Measurements from ENCODE around the gene IFT80. TPM values are rescaled to one million over a fixed set of nuclear protein-coding genes. Genes with fewer than 3 reads are reported as not detected.

The IFT80 gene
- total RNA-seq, 1 donor from 2014 or later = 10.2 TPM

DNA sequence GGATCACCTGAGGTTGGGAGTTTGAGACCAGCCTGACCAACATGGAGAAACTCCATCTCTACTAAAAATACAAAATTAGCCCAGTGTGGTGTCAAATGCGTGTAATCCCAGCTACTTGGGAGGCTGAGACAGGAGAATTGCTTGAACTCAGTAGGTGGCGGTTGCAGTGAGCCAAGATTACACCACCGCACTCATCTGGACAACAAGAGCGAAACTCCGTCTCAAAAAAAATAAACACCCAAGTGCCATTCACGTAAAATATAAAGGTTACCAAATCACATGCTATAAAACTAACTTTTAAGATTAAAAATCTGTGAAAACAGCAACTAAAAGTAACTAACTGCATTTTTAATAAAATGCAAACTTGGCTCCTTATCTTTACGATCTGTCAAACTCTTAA lies 41.7 kb upstream of the IFT80 start:
- Histone ChIP-seq H3K4me3 (no peak overlapping the region), H3K27ac (no peak overlapping the region), H3K9me3 (no peaks in the 10 kb centered on the region), H3K27me3 (no peaks in the 10 kb centered on the region), H3K4me1 (no peaks in the 10 kb centered on the region), H3K36me3 (no peaks in the 10 kb centered on the region)
- TF ChIP-seq, protein P1, sequence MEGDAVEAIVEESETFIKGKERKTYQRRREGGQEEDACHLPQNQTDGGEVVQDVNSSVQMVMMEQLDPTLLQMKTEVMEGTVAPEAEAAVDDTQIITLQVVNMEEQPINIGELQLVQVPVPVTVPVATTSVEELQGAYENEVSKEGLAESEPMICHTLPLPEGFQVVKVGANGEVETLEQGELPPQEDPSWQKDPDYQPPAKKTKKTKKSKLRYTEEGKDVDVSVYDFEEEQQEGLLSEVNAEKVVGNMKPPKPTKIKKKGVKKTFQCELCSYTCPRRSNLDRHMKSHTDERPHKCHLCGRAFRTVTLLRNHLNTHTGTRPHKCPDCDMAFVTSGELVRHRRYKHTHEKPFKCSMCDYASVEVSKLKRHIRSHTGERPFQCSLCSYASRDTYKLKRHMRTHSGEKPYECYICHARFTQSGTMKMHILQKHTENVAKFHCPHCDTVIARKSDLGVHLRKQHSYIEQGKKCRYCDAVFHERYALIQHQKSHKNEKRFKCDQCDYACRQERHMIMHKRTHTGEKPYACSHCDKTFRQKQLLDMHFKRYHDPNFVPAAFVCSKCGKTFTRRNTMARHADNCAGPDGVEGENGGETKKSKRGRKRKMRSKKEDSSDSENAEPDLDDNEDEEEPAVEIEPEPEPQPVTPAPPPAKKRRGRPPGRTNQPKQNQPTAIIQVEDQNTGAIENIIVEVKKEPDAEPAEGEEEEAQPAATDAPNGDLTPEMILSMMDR (IDR thresholded peaks at IDR 0.05) = no peak
- no peak for DNase-seq (ENCODE audit: low spot score in 2 of 2)
- intact Hi-C loops (cut with DNase I) = no loop called here

DNA sequence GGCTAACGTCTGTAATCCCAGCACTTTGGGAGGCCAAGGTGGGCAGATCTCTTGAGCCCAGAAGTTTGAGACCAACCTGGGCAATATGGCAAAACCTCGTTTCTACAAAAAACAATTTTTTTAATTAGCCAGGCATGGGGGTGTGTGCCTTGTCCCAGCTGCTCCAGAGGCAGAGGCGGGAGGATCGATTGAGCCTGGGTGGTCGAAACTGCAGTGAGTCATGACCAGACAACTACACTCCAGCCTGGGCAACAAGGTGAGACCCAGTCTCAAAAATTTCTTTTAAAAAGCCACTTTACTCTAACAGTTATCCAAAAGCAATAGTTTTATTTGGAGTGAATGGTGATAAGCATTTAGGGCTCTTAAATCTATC lies 38.0 kb upstream of the IFT80 start:
- Histone ChIP-seq H3K9me3 (no peaks in the 10 kb centered on the region), H3K27me3 (no peaks in the 10 kb centered on the region), H3K4me1 (no peaks in the 10 kb centered on the region), H3K4me3 (no peak overlapping the region), H3K36me3 (peaks cover 13 to 16% of the 10 kb centered on the region in 2 donors), H3K27ac (no peak overlapping the region)
- intact Hi-C loops (cut with DNase I) = no loop called here
- TF ChIP-seq, protein P1 (IDR thresholded peaks at IDR 0.05) = no peak
- DNase-seq (ENCODE audit: low spot score in 2 of 2) = no peak

GRCh38 chr3:160435747-160436146 lies 36.7 kb upstream of the IFT80 start:
- peaks cover 24 to 25% of the 10 kb centered on the region in 2 donors for H3K36me3 ChIP-seq
- no peak for DNase-seq (ENCODE audit: low spot score in 2 of 2)
- H3K9me3 ChIP-seq = no peaks in the 10 kb centered on the region
- H3K27ac ChIP-seq = no peak overlapping the region
- no peak overlapping the region for H3K4me3 ChIP-seq
- no peaks in the 10 kb centered on the region for H3K4me1 ChIP-seq
- intact Hi-C loops (cut with DNase I) = no loop called here
- no peaks in the 10 kb centered on the region for H3K27me3 ChIP-seq
- TF ChIP-seq, protein P1 (IDR thresholded peaks at IDR 0.05) = no peak

- H3K4me3 ChIP-seq = no peak overlapping the region
- H3K36me3 ChIP-seq = peaks cover 25 to 30% of the 10 kb centered on the region in 2 donors
- intact Hi-C loops (cut with DNase I) = no loop called here
- no peaks in the 10 kb centered on the region for H3K9me3 ChIP-seq
- no peak overlapping the region for H3K27ac ChIP-seq
- no peak for DNase-seq (ENCODE audit: low spot score in 2 of 2)
- no peaks in the 10 kb centered on the region for H3K4me1 ChIP-seq
- H3K27me3 ChIP-seq = no peaks in the 10 kb centered on the region
- TF ChIP-seq, protein P1 (IDR thresholded peaks at IDR 0.05) = no peak
Measured at GRCh38 chr3:160435095-160435494, 36.1 kb upstream of the IFT80 start.

GRCh38 chr3:160434071-160434470 lies 35.0 kb upstream of the IFT80 start:
- Histone ChIP-seq H3K4me1 (no peaks in the 10 kb centered on the region), H3K36me3 (peaks cover 27 to 37% of the 10 kb centered on the region in 2 donors), H3K4me3 (no peak overlapping the region), H3K27ac (no peak overlapping the region), H3K9me3 (no peaks in the 10 kb centered on the region), H3K27me3 (no peaks in the 10 kb centered on the region)
- no peak for DNase-seq (ENCODE audit: low spot score in 2 of 2)
- TF ChIP-seq, protein P1 (IDR thresholded peaks at IDR 0.05) = no peak
- intact Hi-C loops (cut with DNase I) = no loop called here

DNA sequence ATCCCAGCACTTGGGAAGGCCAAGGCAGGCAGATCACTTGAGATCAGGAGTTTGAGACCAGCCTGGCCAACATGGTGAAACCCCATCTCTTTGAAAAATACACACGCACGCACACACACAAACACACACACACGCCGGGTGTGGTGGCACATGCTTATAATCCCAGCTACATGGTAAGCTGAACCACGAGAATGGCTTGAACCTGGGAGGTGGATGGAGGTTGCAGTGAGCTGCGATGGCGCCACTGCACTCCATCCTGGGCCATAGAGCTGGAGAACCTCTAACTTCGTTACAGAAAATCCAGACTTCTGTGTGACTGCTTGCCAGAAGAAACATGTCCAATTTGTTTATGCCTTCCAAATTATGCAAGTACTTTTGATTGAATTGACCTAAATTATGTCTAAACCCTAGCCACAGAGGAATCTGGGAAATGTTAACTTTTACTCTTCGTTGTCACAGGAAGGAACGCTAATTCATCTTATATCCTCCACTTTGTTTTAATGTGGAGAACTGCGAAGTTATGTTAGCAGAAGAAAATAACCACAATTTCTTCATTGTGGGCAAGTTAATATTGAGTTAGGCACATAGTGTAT lies 28.9 kb upstream of the IFT80 start:
- Histone ChIP-seq H3K9me3 (no peaks in the 10 kb centered on the region), H3K4me3 (no peak overlapping the region), H3K4me1 (no peaks in the 10 kb centered on the region), H3K27ac (no peak overlapping the region), H3K36me3 (peaks cover 49 to 82% of the 10 kb centered on the region in 2 donors), H3K27me3 (no peaks in the 10 kb centered on the region)
- no peak for DNase-seq (ENCODE audit: low spot score in 2 of 2)
- intact Hi-C loops (cut with DNase I) = no loop called here
- TF ChIP-seq, protein P1 (IDR thresholded peaks at IDR 0.05) = no peak

Data from ascending aorta (tissue), 2 donors.